HTERT RPE-1 (cell line): ENCODE results near the gene MRPL14.

Source experiments
- in situ Hi-C: fragments of 300-500 bp; cut with MboI; formaldehyde crosslinking; loops from 4 replicates; pipeline ENCODE4 v1.14.3; 2020; ENCODE audit warnings: low sequenced_read_pairs

MRPL14 gene

GRCh38 chr6:44126320-44127149 lies 717 bp downstream of the MRPL14 start:
- in situ Hi-C loops = no loop called here

- in situ Hi-C loops = no loop called here
These were observed 3.7 kb downstream of the MRPL14 start for GRCh38 chr6:44123544-44123943.

GRCh38 chr6:44122801-44123200 lies 4.5 kb downstream of the MRPL14 start:
- in situ Hi-C loops = no loop called here

GRCh38 chr6:44120692-44121443 lies 6.4 kb downstream of the MRPL14 start:
- in situ Hi-C loops = no loop called here

- in situ Hi-C loops = no loop called here
These were observed 7.5 kb downstream of the MRPL14 start for GRCh38 chr6:44119704-44120262.

GRCh38 chr6:44117397-44118128 lies 9.7 kb downstream of the MRPL14 start:
- in situ Hi-C loops = no loop called here

- in situ Hi-C loops = no loop called here
These were observed 10.4 kb downstream of the MRPL14 start for GRCh38 chr6:44116641-44117382.

- in situ Hi-C loops = no loop called here
These were observed 11.4 kb downstream of the MRPL14 start for GRCh38 chr6:44115866-44116265.

- in situ Hi-C loops = no loop called here
These were observed 13.8 kb downstream of the MRPL14 start for GRCh38 chr6:44113414-44113813.

- in situ Hi-C loops = no loop called here
These were observed 15.5 kb downstream of the MRPL14 start for GRCh38 chr6:44111434-44112417.

GRCh38 chr6:44110966-44111365 lies 16.3 kb downstream of the MRPL14 start:
- in situ Hi-C loops = no loop called here

- in situ Hi-C loops = no loop called here
These were observed 17.1 kb downstream of the MRPL14 start for GRCh38 chr6:44110005-44110676.

GRCh38 chr6:44109212-44109611 lies 18.0 kb downstream of the MRPL14 start:
- in situ Hi-C loops = no loop called here

- in situ Hi-C loops = no loop called here
These were observed 18.8 kb downstream of the MRPL14 start for GRCh38 chr6:44108471-44108870.

GRCh38 chr6:44107017-44107416 lies 20.2 kb downstream of the MRPL14 start:
- in situ Hi-C loops = no loop called here

- in situ Hi-C loops = no loop called here
These were observed 21.1 kb downstream of the MRPL14 start for GRCh38 chr6:44105993-44106740.

- in situ Hi-C loops = no loop called here
These were observed 22.1 kb downstream of the MRPL14 start for GRCh38 chr6:44105146-44105545.

- in situ Hi-C loops = no loop called here
These were observed 22.7 kb downstream of the MRPL14 start for GRCh38 chr6:44104481-44105021.
